ENCODE data around the gene MEIS2.

Gene MEIS2

DNA sequence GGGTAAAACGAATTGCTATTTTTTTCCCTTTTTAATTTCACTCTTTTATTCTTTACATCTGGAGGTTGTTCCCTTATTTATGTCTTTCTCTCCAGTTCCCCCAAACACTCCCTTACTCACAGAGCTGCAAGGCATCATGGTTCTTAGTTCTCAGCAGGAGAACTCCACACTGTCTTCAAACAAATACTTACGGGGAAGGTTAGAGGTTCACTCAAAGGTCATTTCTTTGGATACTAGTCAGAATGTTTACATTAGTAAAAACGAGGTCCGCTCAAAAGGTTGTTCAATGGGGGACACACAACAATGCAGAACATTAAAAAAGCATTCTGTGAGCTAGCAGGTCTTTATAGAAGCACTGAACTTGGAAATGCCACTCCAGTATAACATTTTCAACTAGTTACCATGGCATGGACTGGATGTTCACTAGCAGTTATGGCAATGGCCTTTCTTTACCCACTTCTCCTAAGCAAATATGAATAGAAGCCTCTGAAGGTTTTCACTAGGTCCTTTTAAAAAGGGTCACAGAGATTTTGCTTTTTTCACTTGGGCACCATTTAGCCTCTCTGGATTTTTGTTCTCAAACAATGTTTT, 201.7 kb downstream of the MEIS2 start:
- H3K27ac ChIP-seq (ENCODE audit: low read length), result no peak overlapping the region
- no peaks in the 10 kb centered on the region for H3K9me3 ChIP-seq (ENCODE audit: control insufficient read depth in 2 of 2, low read length in 2 of 2)
- no peak overlapping the region for H3K9ac ChIP-seq (ENCODE audit: low read length in 2 of 2)
- H3K27me3 ChIP-seq (ENCODE audit: control insufficient read depth in 1 of 2, insufficient read depth in 2 of 2, low read length in 2 of 2), result no peaks in the 10 kb centered on the region
- no peak overlapping the region for H3K4me3 ChIP-seq (ENCODE audit: low read length in 2 of 2)
- H3K36me3 ChIP-seq (ENCODE audit: control insufficient read depth in 2 of 2, insufficient read depth in 2 of 2, low read length in 2 of 2), result peaks cover 5 to 13% of the 10 kb centered on the region in 2 donors
- H3K4me1 ChIP-seq (ENCODE audit: control insufficient read depth, insufficient read depth, low read length), result no peaks in the 10 kb centered on the region

DNA sequence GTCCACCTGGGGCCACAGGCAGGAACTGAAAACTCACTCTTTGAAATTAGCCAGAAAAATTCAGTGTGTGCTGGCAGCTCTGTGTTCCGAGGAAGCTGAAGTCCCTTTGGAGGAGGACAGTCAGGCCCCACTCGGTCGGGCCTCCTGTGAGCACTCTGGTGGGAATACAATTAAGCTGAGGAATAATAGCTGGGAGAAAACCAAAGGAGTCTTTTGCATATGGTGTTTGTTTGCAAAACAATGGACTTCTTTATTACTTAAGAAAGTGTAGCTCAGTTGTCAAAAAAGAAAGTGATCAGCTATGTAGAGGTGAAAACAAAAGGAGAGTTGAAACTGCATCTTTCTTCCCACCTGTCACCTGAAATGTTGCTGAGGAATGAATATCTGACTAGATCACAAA, 202.5 kb downstream of the MEIS2 start:
- Histone ChIP-seq H3K9ac (ENCODE audit: low read length in 2 of 2) (no peak overlapping the region), H3K27me3 (ENCODE audit: control insufficient read depth in 1 of 2, insufficient read depth in 2 of 2, low read length in 2 of 2) (no peaks in the 10 kb centered on the region), H3K27ac (ENCODE audit: low read length) (no peak overlapping the region), H3K4me1 (ENCODE audit: control insufficient read depth, insufficient read depth, low read length) (no peaks in the 10 kb centered on the region), H3K36me3 (ENCODE audit: control insufficient read depth in 2 of 2, insufficient read depth in 2 of 2, low read length in 2 of 2) (peaks cover 5 to 13% of the 10 kb centered on the region in 2 donors), H3K4me3 (ENCODE audit: low read length in 2 of 2) (no peak overlapping the region), H3K9me3 (ENCODE audit: control insufficient read depth in 2 of 2, low read length in 2 of 2) (no peaks in the 10 kb centered on the region)

DNA sequence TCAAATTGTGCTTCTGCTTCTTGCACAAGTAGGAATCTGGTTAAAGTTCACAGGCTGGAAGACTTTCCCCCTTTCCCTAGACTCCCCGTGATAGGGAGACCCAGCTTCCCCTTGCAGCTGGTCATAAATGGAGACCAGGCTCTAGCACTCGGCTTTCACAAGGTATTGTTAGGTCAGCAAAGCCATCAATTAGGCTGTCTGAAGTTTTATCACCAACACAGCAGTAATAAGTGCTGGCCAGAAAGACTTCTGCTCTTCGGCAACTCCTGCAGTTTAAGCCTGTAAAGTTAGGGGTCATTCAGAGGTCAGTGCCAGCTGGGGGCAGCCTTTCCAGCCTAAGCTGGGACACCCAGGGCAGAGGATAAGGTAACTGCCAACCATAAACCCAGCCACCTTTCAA, 203.4 kb downstream of the MEIS2 start:
- H3K9ac ChIP-seq (ENCODE audit: low read length in 2 of 2), result no peak overlapping the region
- no peaks in the 10 kb centered on the region for H3K9me3 ChIP-seq (ENCODE audit: control insufficient read depth in 2 of 2, low read length in 2 of 2)
- no peak overlapping the region for H3K4me3 ChIP-seq (ENCODE audit: low read length in 2 of 2)
- H3K27me3 ChIP-seq (ENCODE audit: control insufficient read depth in 1 of 2, insufficient read depth in 2 of 2, low read length in 2 of 2), result no peaks in the 10 kb centered on the region
- H3K4me1 ChIP-seq (ENCODE audit: control insufficient read depth, insufficient read depth, low read length), result no peaks in the 10 kb centered on the region
- H3K36me3 ChIP-seq (ENCODE audit: control insufficient read depth in 2 of 2, insufficient read depth in 2 of 2, low read length in 2 of 2), result peaks cover 8 to 16% of the 10 kb centered on the region in 2 donors
- H3K27ac ChIP-seq (ENCODE audit: low read length), result peak overlapping the region; percentile 19

- H3K27me3 ChIP-seq (ENCODE audit: control insufficient read depth in 1 of 2, insufficient read depth in 2 of 2, low read length in 2 of 2), result no peaks in the 10 kb centered on the region
- H3K4me1 ChIP-seq (ENCODE audit: control insufficient read depth, insufficient read depth, low read length), result no peaks in the 10 kb centered on the region
- H3K27ac ChIP-seq (ENCODE audit: low read length), result no peak overlapping the region
- H3K9me3 ChIP-seq (ENCODE audit: control insufficient read depth in 2 of 2, low read length in 2 of 2), result no peaks in the 10 kb centered on the region
- H3K4me3 ChIP-seq (ENCODE audit: low read length in 2 of 2), result no peak overlapping the region
- no peak overlapping the region for H3K9ac ChIP-seq (ENCODE audit: low read length in 2 of 2)
- peaks cover 8 to 22% of the 10 kb centered on the region in 2 donors for H3K36me3 ChIP-seq (ENCODE audit: control insufficient read depth in 2 of 2, insufficient read depth in 2 of 2, low read length in 2 of 2)
Measured at GRCh38 chr15:36894075-36894474, 206.3 kb downstream of the MEIS2 start.

DNA sequence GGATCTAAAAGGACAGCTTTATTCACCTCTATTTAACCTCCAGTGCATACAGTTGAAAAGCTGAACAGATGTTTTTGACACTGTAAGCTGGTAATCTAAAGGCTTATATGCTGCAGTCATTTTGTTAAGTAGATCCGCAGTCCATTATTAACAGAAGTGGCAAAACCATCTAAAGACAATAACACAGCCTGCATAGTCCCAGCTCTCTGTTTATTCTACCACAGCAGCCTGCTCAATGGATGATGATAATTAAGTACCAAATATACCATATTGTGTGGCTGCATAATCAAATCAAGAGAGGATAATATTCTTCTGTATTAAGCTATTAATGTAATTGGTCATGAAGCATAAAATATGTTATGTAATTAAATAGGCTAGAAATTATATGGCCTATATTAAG, 207.1 kb downstream of the MEIS2 start:
- no peaks in the 10 kb centered on the region for H3K9me3 ChIP-seq (ENCODE audit: control insufficient read depth in 2 of 2, low read length in 2 of 2)
- no peak overlapping the region for H3K27ac ChIP-seq (ENCODE audit: low read length)
- no peak overlapping the region for H3K4me3 ChIP-seq (ENCODE audit: low read length in 2 of 2)
- no peak overlapping the region for H3K9ac ChIP-seq (ENCODE audit: low read length in 2 of 2)
- H3K36me3 ChIP-seq (ENCODE audit: control insufficient read depth in 2 of 2, insufficient read depth in 2 of 2, low read length in 2 of 2), result peaks cover 8 to 22% of the 10 kb centered on the region in 2 donors
- H3K27me3 ChIP-seq (ENCODE audit: control insufficient read depth in 1 of 2, insufficient read depth in 2 of 2, low read length in 2 of 2), result peaks cover 0 to 7% of the 10 kb centered on the region in 2 donors
- H3K4me1 ChIP-seq (ENCODE audit: control insufficient read depth, insufficient read depth, low read length), result peaks cover 2% of the 10 kb centered on the region

DNA sequence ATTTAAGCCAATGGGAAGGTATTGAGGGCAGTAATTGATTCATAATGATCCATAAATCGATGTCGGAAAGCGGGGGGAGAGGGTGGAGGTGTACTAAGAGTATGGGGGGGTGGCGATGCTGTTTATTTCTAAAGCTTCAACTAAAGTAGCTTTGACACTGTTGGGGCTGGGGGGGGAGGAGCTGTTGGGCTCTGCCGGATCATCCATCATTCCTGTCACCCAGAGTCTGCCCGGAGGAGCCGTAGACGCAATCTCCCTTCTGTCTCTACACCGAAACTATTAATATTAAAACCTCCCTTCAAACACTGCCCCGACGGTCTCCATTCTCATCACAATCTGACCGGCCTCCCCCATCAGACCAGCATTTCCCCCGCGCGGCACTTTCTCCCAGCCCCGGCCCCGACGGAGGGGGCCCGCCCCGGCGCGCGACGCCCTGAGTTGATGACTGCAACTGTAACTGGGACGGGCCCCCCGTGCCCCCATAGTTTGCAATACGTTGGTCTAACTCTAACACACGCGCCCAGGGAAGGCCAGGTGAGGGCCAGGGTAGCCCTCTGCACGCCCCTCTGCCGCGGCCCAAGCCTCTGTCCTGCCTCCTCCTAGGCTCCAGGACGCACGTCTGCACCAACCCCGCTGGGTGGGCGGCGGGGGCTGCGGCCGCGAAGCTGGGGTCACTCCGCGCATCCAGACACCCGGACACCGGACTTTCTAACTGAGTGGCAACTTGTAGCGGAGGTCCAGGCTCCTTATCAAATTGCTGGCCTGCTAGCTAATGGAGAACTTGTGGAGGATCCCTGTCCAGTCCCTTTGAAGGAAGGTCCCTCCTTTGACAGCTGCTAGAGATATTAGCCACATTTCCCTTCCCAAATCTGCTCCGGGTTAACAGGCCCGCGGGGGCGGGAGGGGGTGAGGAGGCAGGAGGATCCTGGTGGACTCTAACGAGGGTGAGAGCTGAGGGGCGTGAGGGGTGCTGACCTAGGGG, 212.0 kb downstream of the MEIS2 start:
- Histone ChIP-seq H3K9me3 (ENCODE audit: control insufficient read depth in 2 of 2, low read length in 2 of 2) (no peaks in the 10 kb centered on the region), H3K27ac (ENCODE audit: low read length) (peak overlapping the region; percentile 66), H3K4me1 (ENCODE audit: control insufficient read depth, insufficient read depth, low read length) (peaks cover 5% of the 10 kb centered on the region), H3K9ac (ENCODE audit: low read length in 2 of 2) (no peak overlapping the region), H3K27me3 (ENCODE audit: control insufficient read depth in 1 of 2, insufficient read depth in 2 of 2, low read length in 2 of 2) (peaks cover 5 to 36% of the 10 kb centered on the region in 2 donors), H3K4me3 (ENCODE audit: low read length in 2 of 2) (peak overlapping the region; percentile 7 to 67), H3K36me3 (ENCODE audit: control insufficient read depth in 2 of 2, insufficient read depth in 2 of 2, low read length in 2 of 2) (peaks cover 3 to 9% of the 10 kb centered on the region in 2 donors)

- Histone ChIP-seq H3K4me1 (ENCODE audit: control insufficient read depth, insufficient read depth, low read length) (peaks cover 9% of the 10 kb centered on the region), H3K9me3 (ENCODE audit: control insufficient read depth in 2 of 2, low read length in 2 of 2) (no peaks in the 10 kb centered on the region), H3K27me3 (ENCODE audit: control insufficient read depth in 1 of 2, insufficient read depth in 2 of 2, low read length in 2 of 2) (peaks cover 12 to 45% of the 10 kb centered on the region in 2 donors), H3K4me3 (ENCODE audit: low read length in 2 of 2) (peak overlapping the region; percentile 7 to 67), H3K36me3 (ENCODE audit: control insufficient read depth in 2 of 2, insufficient read depth in 2 of 2, low read length in 2 of 2) (peaks cover 3 to 9% of the 10 kb centered on the region in 2 donors), H3K9ac (ENCODE audit: low read length in 2 of 2) (peak overlapping the region in 1 of 2 donors; percentile 13), H3K27ac (ENCODE audit: low read length) (peak overlapping the region; percentile 66)
Measured at GRCh38 chr15:36887214-36887961, 213.0 kb downstream of the MEIS2 start.

GRCh38 chr15:36886701-36887100, 213.6 kb downstream of the MEIS2 start:
- no peak overlapping the region for H3K9ac ChIP-seq (ENCODE audit: low read length in 2 of 2)
- no peaks in the 10 kb centered on the region for H3K9me3 ChIP-seq (ENCODE audit: control insufficient read depth in 2 of 2, low read length in 2 of 2)
- H3K27me3 ChIP-seq (ENCODE audit: control insufficient read depth in 1 of 2, insufficient read depth in 2 of 2, low read length in 2 of 2), result peaks cover 17 to 52% of the 10 kb centered on the region in 2 donors
- H3K4me3 ChIP-seq (ENCODE audit: low read length in 2 of 2), result no peak overlapping the region
- no peak overlapping the region for H3K27ac ChIP-seq (ENCODE audit: low read length)
- peaks cover 9% of the 10 kb centered on the region for H3K4me1 ChIP-seq (ENCODE audit: control insufficient read depth, insufficient read depth, low read length)
- H3K36me3 ChIP-seq (ENCODE audit: control insufficient read depth in 2 of 2, insufficient read depth in 2 of 2, low read length in 2 of 2), result peaks cover 0 to 3% of the 10 kb centered on the region in 2 donors

DNA sequence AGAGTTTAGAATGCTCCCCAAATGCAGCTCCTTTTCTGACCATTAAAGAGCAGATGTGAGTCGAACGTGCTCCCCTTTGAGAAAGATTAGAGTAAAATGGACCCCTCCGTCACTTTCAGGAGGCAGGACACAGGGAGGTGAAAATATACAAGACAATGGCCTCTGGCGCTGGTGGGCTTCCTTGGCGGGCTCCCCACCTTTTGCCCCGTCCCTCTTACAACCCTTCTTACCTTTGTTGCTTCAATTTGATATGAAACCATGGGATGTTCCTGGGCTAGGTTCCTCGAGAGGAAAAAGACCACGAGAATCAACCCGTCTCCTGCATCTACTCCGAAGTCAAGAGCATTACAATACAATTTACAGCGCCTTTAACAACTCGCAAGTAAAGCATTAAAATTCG, 214.2 kb downstream of the MEIS2 start:
- Histone ChIP-seq H3K36me3 (ENCODE audit: control insufficient read depth in 2 of 2, insufficient read depth in 2 of 2, low read length in 2 of 2) (peaks cover 0 to 1% of the 10 kb centered on the region in 2 donors), H3K27ac (ENCODE audit: low read length) (peak overlapping the region; percentile 32), H3K27me3 (ENCODE audit: control insufficient read depth in 1 of 2, insufficient read depth in 2 of 2, low read length in 2 of 2) (peaks cover 20 to 57% of the 10 kb centered on the region in 2 donors), H3K4me1 (ENCODE audit: control insufficient read depth, insufficient read depth, low read length) (peaks cover 9% of the 10 kb centered on the region), H3K4me3 (ENCODE audit: low read length in 2 of 2) (no peak overlapping the region), H3K9me3 (ENCODE audit: control insufficient read depth in 2 of 2, low read length in 2 of 2) (no peaks in the 10 kb centered on the region), H3K9ac (ENCODE audit: low read length in 2 of 2) (no peak overlapping the region)

DNA sequence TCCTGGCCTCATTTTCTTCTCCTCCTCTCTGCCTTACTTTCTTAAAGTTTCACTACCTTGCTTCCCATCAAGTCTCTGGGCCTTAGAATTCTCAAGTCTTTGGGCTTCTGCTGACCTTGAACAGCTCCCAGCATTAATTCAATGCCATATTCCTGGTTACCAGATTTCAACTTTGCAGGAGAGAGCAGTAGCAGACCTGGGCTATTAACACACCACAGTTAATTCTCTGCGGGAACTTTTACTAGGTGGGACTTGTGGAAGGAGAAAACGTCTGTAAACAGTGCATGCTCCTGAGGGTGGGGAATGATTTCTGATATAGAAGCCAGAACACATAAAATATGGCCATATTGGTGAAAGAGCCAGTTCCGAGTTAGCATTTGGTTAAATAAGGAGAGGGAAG, 214.6 kb downstream of the MEIS2 start:
- Histone ChIP-seq H3K4me3 (ENCODE audit: low read length in 2 of 2) (no peak overlapping the region), H3K27ac (ENCODE audit: low read length) (peak overlapping the region; percentile 32), H3K4me1 (ENCODE audit: control insufficient read depth, insufficient read depth, low read length) (peaks cover 9% of the 10 kb centered on the region), H3K9ac (ENCODE audit: low read length in 2 of 2) (no peak overlapping the region), H3K27me3 (ENCODE audit: control insufficient read depth in 1 of 2, insufficient read depth in 2 of 2, low read length in 2 of 2) (peaks cover 24 to 61% of the 10 kb centered on the region in 2 donors), H3K36me3 (ENCODE audit: control insufficient read depth in 2 of 2, insufficient read depth in 2 of 2, low read length in 2 of 2) (no peaks in the 10 kb centered on the region), H3K9me3 (ENCODE audit: control insufficient read depth in 2 of 2, low read length in 2 of 2) (no peaks in the 10 kb centered on the region)

Measured in stomach smooth muscle (tissue), 2 donors.